ENCODE results near the gene SLAMF8.

The SLAMF8 gene

DNA sequence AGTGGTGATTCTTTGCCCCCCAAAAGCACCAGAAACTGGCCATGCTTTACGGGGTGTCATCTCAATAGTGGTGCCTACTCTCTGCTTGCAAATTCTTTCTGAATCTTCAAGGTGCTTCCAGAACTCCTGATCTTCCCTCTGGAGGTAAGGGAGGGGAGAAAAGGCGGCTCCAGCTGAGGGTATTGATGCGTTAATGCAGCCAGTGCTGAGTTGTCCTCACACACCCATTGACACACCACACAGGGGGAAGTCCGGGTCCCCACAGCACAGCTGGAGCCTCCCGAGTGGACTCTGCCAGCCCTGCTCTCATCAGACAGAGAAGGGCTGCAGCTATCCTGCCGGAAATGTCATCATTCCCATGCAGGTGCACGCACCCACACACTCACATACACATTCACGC is 34.5 kb downstream of the SLAMF8 start:
- no peak overlapping the region for H3K4me3 ChIP-seq (ENCODE audit: low read depth, low read length)
- DNase-seq (ENCODE audit: low read depth) = no peak
- TF ChIP-seq, protein P1, sequence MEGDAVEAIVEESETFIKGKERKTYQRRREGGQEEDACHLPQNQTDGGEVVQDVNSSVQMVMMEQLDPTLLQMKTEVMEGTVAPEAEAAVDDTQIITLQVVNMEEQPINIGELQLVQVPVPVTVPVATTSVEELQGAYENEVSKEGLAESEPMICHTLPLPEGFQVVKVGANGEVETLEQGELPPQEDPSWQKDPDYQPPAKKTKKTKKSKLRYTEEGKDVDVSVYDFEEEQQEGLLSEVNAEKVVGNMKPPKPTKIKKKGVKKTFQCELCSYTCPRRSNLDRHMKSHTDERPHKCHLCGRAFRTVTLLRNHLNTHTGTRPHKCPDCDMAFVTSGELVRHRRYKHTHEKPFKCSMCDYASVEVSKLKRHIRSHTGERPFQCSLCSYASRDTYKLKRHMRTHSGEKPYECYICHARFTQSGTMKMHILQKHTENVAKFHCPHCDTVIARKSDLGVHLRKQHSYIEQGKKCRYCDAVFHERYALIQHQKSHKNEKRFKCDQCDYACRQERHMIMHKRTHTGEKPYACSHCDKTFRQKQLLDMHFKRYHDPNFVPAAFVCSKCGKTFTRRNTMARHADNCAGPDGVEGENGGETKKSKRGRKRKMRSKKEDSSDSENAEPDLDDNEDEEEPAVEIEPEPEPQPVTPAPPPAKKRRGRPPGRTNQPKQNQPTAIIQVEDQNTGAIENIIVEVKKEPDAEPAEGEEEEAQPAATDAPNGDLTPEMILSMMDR (IDR thresholded peaks at IDR 0.05; ENCODE audit: low read depth, low read length) = no peak
- TF ChIP-seq POLR2A (IDR thresholded peaks at IDR 0.05; ENCODE audit: extremely low read depth, insufficient read length) = no peak
- TF ChIP-seq, protein P2, sequence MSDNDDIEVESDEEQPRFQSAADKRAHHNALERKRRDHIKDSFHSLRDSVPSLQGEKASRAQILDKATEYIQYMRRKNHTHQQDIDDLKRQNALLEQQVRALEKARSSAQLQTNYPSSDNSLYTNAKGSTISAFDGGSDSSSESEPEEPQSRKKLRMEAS (IDR thresholded peaks at IDR 0.05; ENCODE audit: low read depth, low read length) = no peak
- no peak for TF ChIP-seq MYC (IDR thresholded peaks at IDR 0.05; ENCODE audit: low read depth, low read length)

DNA sequence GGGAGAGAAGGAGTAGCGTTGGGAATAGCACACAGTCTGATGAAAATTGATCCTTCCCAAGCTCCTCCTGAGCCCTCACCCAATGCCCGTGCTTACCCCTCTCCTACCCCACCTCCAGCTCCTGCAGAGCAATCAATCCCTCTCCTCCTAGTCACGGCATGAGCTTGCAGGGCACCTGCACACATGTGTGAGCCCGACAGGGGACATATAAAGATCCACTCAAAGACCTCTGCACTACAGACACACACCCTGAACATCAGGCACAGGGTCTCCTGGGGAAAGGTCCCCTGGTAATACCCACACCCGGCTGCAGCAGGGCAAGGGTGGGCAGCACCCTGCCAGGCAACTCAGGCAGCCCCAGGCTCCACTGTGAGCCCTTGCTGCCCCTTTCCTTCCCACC is 35.4 kb downstream of the SLAMF8 start:
- DNase-seq (ENCODE audit: low read depth) = no peak
- H3K4me3 ChIP-seq (ENCODE audit: low read depth, low read length) = no peak overlapping the region
- TF ChIP-seq, protein P2 (IDR thresholded peaks at IDR 0.05; ENCODE audit: low read depth, low read length) = no peak
- TF ChIP-seq POLR2A (IDR thresholded peaks at IDR 0.05; ENCODE audit: extremely low read depth, insufficient read length) (no peak), MYC (IDR thresholded peaks at IDR 0.05; ENCODE audit: low read depth, low read length) (no peak)
- TF ChIP-seq, protein P1 (IDR thresholded peaks at IDR 0.05; ENCODE audit: low read depth, low read length) = no peak

DNA sequence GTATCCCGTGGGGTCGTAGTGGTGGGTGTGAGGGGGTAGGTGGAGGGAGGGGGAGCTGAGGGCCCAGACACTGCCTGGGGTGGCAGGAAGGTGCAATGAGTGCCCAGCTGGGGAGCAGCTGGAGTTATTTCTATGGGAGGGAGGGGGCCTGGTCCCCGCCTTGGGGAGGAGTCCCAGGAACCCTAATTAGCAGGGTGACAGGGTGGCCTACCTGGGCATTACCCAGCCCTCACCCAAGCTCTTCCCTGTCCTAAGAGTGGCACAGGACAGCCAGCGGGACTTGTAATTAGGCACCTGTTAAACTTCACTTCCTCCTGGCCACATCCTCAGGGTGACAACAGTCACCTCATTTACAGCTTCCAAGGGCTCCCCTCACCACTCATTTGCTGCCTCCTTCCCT is 35.9 kb downstream of the SLAMF8 start, which contains the start of gene VSIG8:
VSIG8 (minus strand) TSS at position 101 of the 400 bp plus-strand sequence. CDS start 136 bp downstream, outside the sequence.
- no peak for DNase-seq (ENCODE audit: low read depth)
- no peak within 1 kb of the TSS for H3K4me3 ChIP-seq (ENCODE audit: low read depth, low read length)
- TF ChIP-seq MYC (IDR thresholded peaks at IDR 0.05; ENCODE audit: low read depth, low read length) = no peak
- TF ChIP-seq, protein P2 (IDR thresholded peaks at IDR 0.05; ENCODE audit: low read depth, low read length) = no peak
- no peak for TF ChIP-seq POLR2A (IDR thresholded peaks at IDR 0.05; ENCODE audit: extremely low read depth, insufficient read length)
- TF ChIP-seq, protein P1 (IDR thresholded peaks at IDR 0.05; ENCODE audit: low read depth, low read length) = no peak

DNA sequence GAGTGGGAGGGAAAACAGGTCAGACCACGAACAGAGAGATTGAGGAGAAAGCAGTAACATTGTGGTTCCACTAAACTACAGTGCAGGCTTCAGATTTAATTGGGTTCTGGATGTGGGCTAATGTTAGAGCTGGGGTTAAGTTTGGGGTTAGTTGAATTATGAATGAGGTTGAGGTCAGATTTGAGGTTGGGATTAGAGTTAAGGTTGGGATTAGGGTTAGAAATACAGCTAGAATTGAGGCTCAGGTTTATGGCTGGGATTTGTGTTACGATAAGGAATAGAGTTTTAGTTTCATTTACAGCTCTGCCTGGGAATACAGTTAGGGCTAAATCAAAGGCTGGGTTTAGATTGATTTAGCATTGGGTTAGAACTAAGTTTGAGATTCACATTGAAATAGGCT is 37.6 kb downstream of the SLAMF8 start:
- DNase-seq (ENCODE audit: low read depth) = no peak
- H3K4me3 ChIP-seq (ENCODE audit: low read depth, low read length) = no peak overlapping the region
- TF ChIP-seq MYC (IDR thresholded peaks at IDR 0.05; ENCODE audit: low read depth, low read length) (no peak), POLR2A (IDR thresholded peaks at IDR 0.05; ENCODE audit: extremely low read depth, insufficient read length) (no peak)
- TF ChIP-seq, protein P1 (IDR thresholded peaks at IDR 0.05; ENCODE audit: low read depth, low read length) = no peak
- TF ChIP-seq, protein P2 (IDR thresholded peaks at IDR 0.05; ENCODE audit: low read depth, low read length) = no peak

DNA sequence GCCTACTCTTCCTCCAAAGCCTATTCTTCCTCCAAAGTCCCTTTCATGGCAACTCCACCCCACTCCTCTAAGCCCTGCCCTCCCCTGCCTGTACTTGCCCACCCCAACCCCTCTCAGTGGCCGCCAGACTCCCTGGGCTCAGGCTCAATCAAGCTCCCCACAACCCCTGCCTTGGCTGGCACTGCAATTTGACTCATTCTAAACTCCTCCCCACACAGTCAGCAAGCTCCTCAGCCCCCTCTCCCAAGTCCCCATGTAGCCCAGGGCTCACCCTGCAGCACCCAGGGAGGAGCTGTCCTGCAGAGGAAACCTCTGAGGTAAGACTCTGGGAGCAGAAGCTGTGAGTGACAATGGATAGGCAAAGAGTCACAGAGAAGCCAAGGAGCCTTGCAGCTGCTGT is 39.4 kb downstream of the SLAMF8 start:
- no peak for DNase-seq (ENCODE audit: low read depth)
- TF ChIP-seq, protein P2 (IDR thresholded peaks at IDR 0.05; ENCODE audit: low read depth, low read length) = no peak
- TF ChIP-seq MYC (IDR thresholded peaks at IDR 0.05; ENCODE audit: low read depth, low read length) = no peak
- TF ChIP-seq, protein P1 (IDR thresholded peaks at IDR 0.05; ENCODE audit: low read depth, low read length) = no peak
- H3K4me3 ChIP-seq (ENCODE audit: low read depth, low read length) = no peak overlapping the region

Measured in NB4 (cell line).